ENCODE results near the gene PHF11. TPM values are rescaled to one million over a fixed set of nuclear protein-coding genes. Genes with fewer than 3 reads are reported as not detected.

The PHF11 gene
- total and polyA plus RNA-seq, 2 donors (not counting 1 experiment from before 2014, with no cell fraction given) = 26.8 to 46.8 TPM

- Histone ChIP-seq H3K27me3 (ENCODE audit: control insufficient read depth, insufficient read depth, low read length) (no peaks in the 10 kb centered on the region), H4K20me1 (ENCODE audit: control insufficient read depth, extremely low read depth, insufficient read depth, low read length) (no peaks in the 10 kb centered on the region), H3K4me2 (ENCODE audit: extremely low read depth, insufficient read depth, low read length) (no peak overlapping the region), H3K27ac (ENCODE audit: insufficient read depth, low read length) (no peak overlapping the region), H3K4me1 (ENCODE audit: control insufficient read depth, extremely low read depth, insufficient read depth, low read length) (no peaks in the 10 kb centered on the region), H3K4me3 (replicated peaks in 1 of 4; ENCODE audit: control extremely low read depth in 1 of 4, insufficient read depth in 1 of 4, low read depth in 3 of 4, low read length in 4 of 4) (no peak overlapping the region), H3K79me2 (ENCODE audit: control insufficient read depth, insufficient read depth, low read length) (no peaks in the 10 kb centered on the region), H3K36me3 (ENCODE audit: control insufficient read depth, insufficient read depth, low read length) (peaks cover 2% of the 10 kb centered on the region), H3K9me3 (ENCODE audit: control insufficient read depth, insufficient read depth, low read depth, low read length) (no peaks in the 10 kb centered on the region), H3K9ac (ENCODE audit: insufficient read depth, low read length) (no peak overlapping the region), H2AFZ (ENCODE audit: low read length) (no peak overlapping the region)
- DNase-seq (ENCODE audit: low read depth in 2 of 2) = peak in 1 of 2 donors; percentile 65
- no peak for TF ChIP-seq EZH2 (IDR thresholded peaks at IDR 0.05; ENCODE audit: low read length, missing control alignments)
- TF ChIP-seq CTCF (conservative IDR thresholded peaks at IDR 0.05 in 1 of 2, IDR thresholded peaks at IDR 0.05 in 1 of 2; ENCODE audit: low read depth in 1 of 2, low read length in 2 of 2) = no peak
These were observed 31.0 kb upstream of the PHF11 start for GRCh38 chr13:49464621-49465325.

- H3K9me3 ChIP-seq (ENCODE audit: control insufficient read depth, insufficient read depth, low read depth, low read length) = no peaks in the 10 kb centered on the region
- no peaks in the 10 kb centered on the region for H3K27me3 ChIP-seq (ENCODE audit: control insufficient read depth, insufficient read depth, low read length)
- H3K4me3 ChIP-seq (replicated peaks in 1 of 4; ENCODE audit: control extremely low read depth in 1 of 4, insufficient read depth in 1 of 4, low read depth in 3 of 4, low read length in 4 of 4) = no peak overlapping the region
- no peak overlapping the region for H2AFZ ChIP-seq (ENCODE audit: low read length)
- DNase-seq (ENCODE audit: low read depth in 2 of 2) = no peak
- no peaks in the 10 kb centered on the region for H3K79me2 ChIP-seq (ENCODE audit: control insufficient read depth, insufficient read depth, low read length)
- no peaks in the 10 kb centered on the region for H3K4me1 ChIP-seq (ENCODE audit: control insufficient read depth, extremely low read depth, insufficient read depth, low read length)
- peaks cover 2% of the 10 kb centered on the region for H3K36me3 ChIP-seq (ENCODE audit: control insufficient read depth, insufficient read depth, low read length)
- TF ChIP-seq CTCF (conservative IDR thresholded peaks at IDR 0.05 in 1 of 2, IDR thresholded peaks at IDR 0.05 in 1 of 2; ENCODE audit: low read depth in 1 of 2, low read length in 2 of 2) (no peak), EZH2 (IDR thresholded peaks at IDR 0.05; ENCODE audit: low read length, missing control alignments) (no peak)
- no peak overlapping the region for H3K9ac ChIP-seq (ENCODE audit: insufficient read depth, low read length)
- H3K27ac ChIP-seq (ENCODE audit: insufficient read depth, low read length) = no peak overlapping the region
- no peaks in the 10 kb centered on the region for H4K20me1 ChIP-seq (ENCODE audit: control insufficient read depth, extremely low read depth, insufficient read depth, low read length)
- H3K4me2 ChIP-seq (ENCODE audit: extremely low read depth, insufficient read depth, low read length) = no peak overlapping the region
These were observed 29.4 kb upstream of the PHF11 start for GRCh38 chr13:49466292-49466838.

- Histone ChIP-seq H3K9me3 (ENCODE audit: control insufficient read depth, insufficient read depth, low read depth, low read length) (no peaks in the 10 kb centered on the region), H3K4me2 (ENCODE audit: extremely low read depth, insufficient read depth, low read length) (no peak overlapping the region), H2AFZ (ENCODE audit: low read length) (no peak overlapping the region), H4K20me1 (ENCODE audit: control insufficient read depth, extremely low read depth, insufficient read depth, low read length) (no peaks in the 10 kb centered on the region), H3K79me2 (ENCODE audit: control insufficient read depth, insufficient read depth, low read length) (no peaks in the 10 kb centered on the region), H3K36me3 (ENCODE audit: control insufficient read depth, insufficient read depth, low read length) (peaks cover 2% of the 10 kb centered on the region), H3K27me3 (ENCODE audit: control insufficient read depth, insufficient read depth, low read length) (no peaks in the 10 kb centered on the region), H3K27ac (ENCODE audit: insufficient read depth, low read length) (no peak overlapping the region), H3K9ac (ENCODE audit: insufficient read depth, low read length) (no peak overlapping the region), H3K4me3 (replicated peaks in 1 of 4; ENCODE audit: control extremely low read depth in 1 of 4, insufficient read depth in 1 of 4, low read depth in 3 of 4, low read length in 4 of 4) (no peak overlapping the region), H3K4me1 (ENCODE audit: control insufficient read depth, extremely low read depth, insufficient read depth, low read length) (no peaks in the 10 kb centered on the region)
- TF ChIP-seq CTCF (conservative IDR thresholded peaks at IDR 0.05 in 1 of 2, IDR thresholded peaks at IDR 0.05 in 1 of 2; ENCODE audit: low read depth in 1 of 2, low read length in 2 of 2) (no peak), EZH2 (IDR thresholded peaks at IDR 0.05; ENCODE audit: low read length, missing control alignments) (no peak)
- peak in 1 of 2 donors; percentile 46 for DNase-seq (ENCODE audit: low read depth in 2 of 2)
These were observed 23.6 kb upstream of the PHF11 start for GRCh38 chr13:49472186-49472585.

All from fibroblast of lung (primary cell).